ENCODE data around the gene FHIP1A.
"Not testable (repeated sequence)": the region's sequence is repeated elsewhere in the genome, so short reads cannot be mapped to it uniquely, and the experiment has no call there.

Gene FHIP1A

DNA sequence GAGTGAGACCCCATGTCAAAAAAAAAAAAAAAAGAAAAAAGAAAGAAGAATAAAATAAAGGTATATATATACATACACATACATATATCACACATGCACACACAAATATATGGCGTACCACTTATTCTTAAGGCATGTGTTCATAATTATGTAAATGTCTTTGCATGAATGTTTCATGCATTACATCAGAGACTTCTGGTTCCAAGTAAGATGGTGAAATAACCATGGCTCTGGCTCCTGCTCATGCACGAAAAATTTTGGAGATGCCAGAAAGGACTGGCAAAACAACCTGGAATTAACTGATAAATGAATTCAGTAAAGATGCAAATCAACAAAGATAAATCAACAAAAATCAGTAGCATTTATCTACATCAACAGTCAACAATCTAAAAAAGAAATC is 19.7 kb upstream of the FHIP1A start:
- no peak overlapping the region for H3K4me3 ChIP-seq (ENCODE audit: low read depth, low read length)
- ChIA-PET POLR2A (no interaction called here), CTCF (interaction anchor here (1.2 kb wide), 1 partner anchor 21 kb away, joined by 4 read pairs; no protein-coding TSS in a partner anchor)
- no peak for DNase-seq (ENCODE audit: low read depth, low spot score)
- TF ChIP-seq, protein P1, sequence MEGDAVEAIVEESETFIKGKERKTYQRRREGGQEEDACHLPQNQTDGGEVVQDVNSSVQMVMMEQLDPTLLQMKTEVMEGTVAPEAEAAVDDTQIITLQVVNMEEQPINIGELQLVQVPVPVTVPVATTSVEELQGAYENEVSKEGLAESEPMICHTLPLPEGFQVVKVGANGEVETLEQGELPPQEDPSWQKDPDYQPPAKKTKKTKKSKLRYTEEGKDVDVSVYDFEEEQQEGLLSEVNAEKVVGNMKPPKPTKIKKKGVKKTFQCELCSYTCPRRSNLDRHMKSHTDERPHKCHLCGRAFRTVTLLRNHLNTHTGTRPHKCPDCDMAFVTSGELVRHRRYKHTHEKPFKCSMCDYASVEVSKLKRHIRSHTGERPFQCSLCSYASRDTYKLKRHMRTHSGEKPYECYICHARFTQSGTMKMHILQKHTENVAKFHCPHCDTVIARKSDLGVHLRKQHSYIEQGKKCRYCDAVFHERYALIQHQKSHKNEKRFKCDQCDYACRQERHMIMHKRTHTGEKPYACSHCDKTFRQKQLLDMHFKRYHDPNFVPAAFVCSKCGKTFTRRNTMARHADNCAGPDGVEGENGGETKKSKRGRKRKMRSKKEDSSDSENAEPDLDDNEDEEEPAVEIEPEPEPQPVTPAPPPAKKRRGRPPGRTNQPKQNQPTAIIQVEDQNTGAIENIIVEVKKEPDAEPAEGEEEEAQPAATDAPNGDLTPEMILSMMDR (IDR thresholded peaks at IDR 0.05; ENCODE audit: insufficient read depth, low read length, missing control alignments) = no peak

DNA sequence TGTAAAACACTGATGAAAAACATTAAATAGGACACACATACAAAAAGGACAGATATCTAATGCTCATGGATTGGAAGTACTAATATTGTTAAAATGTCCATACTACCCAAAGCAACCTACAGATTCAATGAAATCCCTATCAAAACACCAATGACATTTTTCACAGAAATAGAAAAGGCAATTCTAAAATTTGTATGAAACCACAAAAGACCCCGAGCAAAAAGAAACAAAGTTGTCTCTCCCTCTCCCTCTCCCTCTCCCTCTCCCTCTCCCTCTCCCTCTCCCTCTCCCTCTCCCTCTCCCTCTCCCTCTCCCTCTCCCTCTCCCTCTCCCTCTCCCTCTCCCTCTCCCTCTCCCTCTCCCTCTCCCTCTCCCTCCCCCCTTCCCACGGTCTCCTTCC is 19.2 kb upstream of the FHIP1A start:
- CTCF ChIA-PET; DNase-seq (ENCODE audit: low read depth, low spot score); H3K4me3 ChIP-seq (ENCODE audit: low read depth, low read length); POLR2A ChIA-PET: not testable (repeated sequence)

DNA sequence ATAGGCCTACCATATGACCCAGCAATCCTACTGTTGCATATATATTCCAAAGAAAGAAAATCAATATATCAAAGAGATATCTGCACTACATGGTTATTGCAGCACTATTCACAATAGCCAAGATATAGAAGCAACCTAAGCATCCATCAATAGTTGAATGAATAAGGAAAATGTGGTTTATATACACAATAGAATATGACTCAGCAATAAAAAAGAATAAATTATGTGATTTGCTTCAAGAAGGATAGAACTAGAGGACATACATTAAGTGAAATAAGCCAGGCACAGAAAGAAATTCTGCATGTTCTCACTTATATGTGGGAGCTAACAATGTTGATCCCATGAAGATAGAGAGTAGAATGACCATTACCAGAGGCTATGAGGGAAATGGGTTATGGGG is 13.1 kb upstream of the FHIP1A start:
- CTCF ChIA-PET = interaction anchor here (1.2 kb wide), 1 partner anchor 209 kb away, joined by 4 read pairs; no protein-coding TSS in a partner anchor

GRCh38 chr4:151400343-151400742 is 8.6 kb upstream of the FHIP1A start:
- no peak for DNase-seq (ENCODE audit: low read depth, low spot score)
- ChIA-PET CTCF (interaction anchor here (1.2 kb wide), 1 partner anchor 13 kb away, joined by 3 read pairs; no protein-coding TSS in a partner anchor), POLR2A (no interaction called here)
- TF ChIP-seq, protein P1 (IDR thresholded peaks at IDR 0.05; ENCODE audit: insufficient read depth, low read length, missing control alignments) = no peak
- no peak overlapping the region for H3K4me3 ChIP-seq (ENCODE audit: low read depth, low read length)

More for the DNA sequence above, 13.1 kb upstream of the FHIP1A start:
- no peak overlapping the region for H3K4me3 ChIP-seq (ENCODE audit: low read depth, low read length)
- no peak for DNase-seq (ENCODE audit: low read depth, low spot score)
- POLR2A ChIA-PET = no interaction called here
- TF ChIP-seq, protein P1 (IDR thresholded peaks at IDR 0.05; ENCODE audit: insufficient read depth, low read length, missing control alignments) = no peak

DNA sequence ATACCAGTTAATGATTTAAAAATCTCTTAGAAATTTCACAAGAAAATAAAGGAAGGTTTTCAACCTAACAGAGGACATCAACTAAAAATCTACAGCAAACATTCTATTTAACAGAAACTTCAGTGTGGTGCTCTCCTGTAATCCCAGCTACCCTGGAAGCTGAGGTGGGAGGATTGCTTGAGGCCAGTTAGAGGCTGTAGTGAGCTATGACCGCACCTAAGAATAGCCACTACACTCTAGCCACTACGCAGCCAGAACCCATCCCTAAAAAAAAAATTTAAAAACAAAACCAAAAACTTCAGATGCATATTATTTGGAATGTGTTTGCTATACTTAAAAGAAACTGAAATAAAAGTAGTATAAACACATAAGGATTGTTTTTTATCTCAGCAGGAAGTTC is 7.2 kb upstream of the FHIP1A start:
- CTCF ChIA-PET = no interaction called here
- POLR2A ChIA-PET = no interaction called here
- DNase-seq (ENCODE audit: low read depth, low spot score) = no peak
- H3K4me3 ChIP-seq (ENCODE audit: low read depth, low read length) = no peak overlapping the region
- TF ChIP-seq, protein P1 (IDR thresholded peaks at IDR 0.05; ENCODE audit: insufficient read depth, low read length, missing control alignments) = no peak

- H3K4me3 ChIP-seq (ENCODE audit: low read depth, low read length) = no peak overlapping the region
- CTCF ChIA-PET = interaction anchor here (2.1 kb wide), 1 partner anchor 202 kb away, joined by 7 read pairs; no protein-coding TSS in a partner anchor
- POLR2A ChIA-PET = no interaction called here
- no peak for DNase-seq (ENCODE audit: low read depth, low spot score)
- TF ChIP-seq, protein P1 (IDR thresholded peaks at IDR 0.05; ENCODE audit: insufficient read depth, low read length, missing control alignments) = no peak
Observed at GRCh38 chr4:151402145-151402865, 6.7 kb upstream of the FHIP1A start.

GRCh38 chr4:151403656-151404055 is 5.3 kb upstream of the FHIP1A start:
- ChIA-PET CTCF (interaction anchor here (2.1 kb wide), 1 partner anchor 201 kb away, joined by 7 read pairs; no protein-coding TSS in a partner anchor), POLR2A (no interaction called here)
- DNase-seq (ENCODE audit: low read depth, low spot score) = no peak
- no peak overlapping the region for H3K4me3 ChIP-seq (ENCODE audit: low read depth, low read length)
- TF ChIP-seq, protein P1 (IDR thresholded peaks at IDR 0.05; ENCODE audit: insufficient read depth, low read length, missing control alignments) = no peak

DNA sequence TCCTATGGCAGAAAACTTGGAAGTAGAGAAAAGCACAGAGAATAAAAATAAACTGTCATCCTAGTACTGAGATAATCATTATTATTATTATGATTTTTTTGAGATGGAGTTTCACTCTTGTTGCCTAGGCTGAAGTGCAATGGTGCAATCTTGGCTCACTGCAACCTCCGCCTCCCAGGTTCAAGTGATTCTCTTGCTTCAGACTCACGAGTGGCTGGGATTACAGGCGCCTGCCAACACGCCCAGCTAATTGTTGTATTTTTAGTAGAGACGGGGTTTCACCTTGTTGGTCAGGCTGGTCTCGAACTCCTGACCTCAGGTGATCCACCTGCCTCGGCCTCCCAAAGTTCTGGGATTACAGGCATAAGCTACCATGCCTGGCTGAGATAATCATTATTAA is 4.2 kb upstream of the FHIP1A start:
- POLR2A ChIA-PET; DNase-seq (ENCODE audit: low read depth, low spot score); CTCF ChIA-PET; H3K4me3 ChIP-seq (ENCODE audit: low read depth, low read length): not testable (repeated sequence)
